ENCODE data around the gene SLAMF8. TPM values are rescaled to one million over a fixed set of nuclear protein-coding genes. Genes with fewer than 3 reads are reported as not detected.
A peak's percentile ranks its signal among the peaks of the same experiment; 100 is the strongest.

Gene SLAMF8
- total and polyA plus RNA-seq, 8 donors: 0.76 to 4.5 (median 2.5) TPM; not detected in 2

DNA sequence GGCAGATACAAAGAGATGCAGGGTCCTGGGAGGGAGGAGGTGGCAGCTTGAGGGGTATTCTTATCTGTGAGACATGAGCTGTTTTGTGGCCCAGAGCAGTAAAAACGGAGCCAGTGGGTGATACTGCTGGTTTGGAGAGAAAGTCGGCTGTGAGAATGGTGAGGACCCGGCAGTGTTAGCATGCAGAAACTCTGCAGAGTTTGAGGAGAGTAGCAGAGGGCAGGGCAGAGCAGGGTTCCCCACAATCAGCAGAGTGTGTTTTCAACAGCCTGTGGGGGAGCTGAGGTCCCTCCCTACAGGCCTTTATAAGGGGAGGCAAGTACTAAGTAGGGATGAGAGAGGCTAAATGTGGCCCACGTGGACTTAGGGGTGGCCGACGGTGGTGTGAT, 423 bp downstream of the SLAMF8 start:
- TF ChIP-seq, protein P1, sequence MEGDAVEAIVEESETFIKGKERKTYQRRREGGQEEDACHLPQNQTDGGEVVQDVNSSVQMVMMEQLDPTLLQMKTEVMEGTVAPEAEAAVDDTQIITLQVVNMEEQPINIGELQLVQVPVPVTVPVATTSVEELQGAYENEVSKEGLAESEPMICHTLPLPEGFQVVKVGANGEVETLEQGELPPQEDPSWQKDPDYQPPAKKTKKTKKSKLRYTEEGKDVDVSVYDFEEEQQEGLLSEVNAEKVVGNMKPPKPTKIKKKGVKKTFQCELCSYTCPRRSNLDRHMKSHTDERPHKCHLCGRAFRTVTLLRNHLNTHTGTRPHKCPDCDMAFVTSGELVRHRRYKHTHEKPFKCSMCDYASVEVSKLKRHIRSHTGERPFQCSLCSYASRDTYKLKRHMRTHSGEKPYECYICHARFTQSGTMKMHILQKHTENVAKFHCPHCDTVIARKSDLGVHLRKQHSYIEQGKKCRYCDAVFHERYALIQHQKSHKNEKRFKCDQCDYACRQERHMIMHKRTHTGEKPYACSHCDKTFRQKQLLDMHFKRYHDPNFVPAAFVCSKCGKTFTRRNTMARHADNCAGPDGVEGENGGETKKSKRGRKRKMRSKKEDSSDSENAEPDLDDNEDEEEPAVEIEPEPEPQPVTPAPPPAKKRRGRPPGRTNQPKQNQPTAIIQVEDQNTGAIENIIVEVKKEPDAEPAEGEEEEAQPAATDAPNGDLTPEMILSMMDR (IDR thresholded peaks at IDR 0.05): no peak
- TF ChIP-seq EP300 (IDR thresholded peaks at IDR 0.05) (no peak), POLR2AphosphoS5 (IDR thresholded peaks at IDR 0.05) (no peak), POLR2A (IDR thresholded peaks at IDR 0.05) (no peak)
- intact Hi-C loops (cut with DNase I; ENCODE audit: low total_unique reads): no loop called here
- Histone ChIP-seq H3K9me3 (no peaks in the 10 kb centered on the region), H3K4me1 (peaks cover 0 to 56% (median 9%) of the 10 kb centered on the region in 4 donors), H3K36me3 (no peaks in the 10 kb centered on the region), H3K4me3 (peak overlapping the region in 2 of 4 donors; percentile 20 to 31), H3K27ac (peak overlapping the region in 2 of 5 donors; percentile 38 to 44), H3K27me3 (peaks cover 0 to 23% (median 2%) of the 10 kb centered on the region in 3 donors)
- 80 to 92% (median 88%) methylated on average over 6 of the region's 6 CpGs for WGBS, 5 donors
- DNase-seq: no peak

DNA sequence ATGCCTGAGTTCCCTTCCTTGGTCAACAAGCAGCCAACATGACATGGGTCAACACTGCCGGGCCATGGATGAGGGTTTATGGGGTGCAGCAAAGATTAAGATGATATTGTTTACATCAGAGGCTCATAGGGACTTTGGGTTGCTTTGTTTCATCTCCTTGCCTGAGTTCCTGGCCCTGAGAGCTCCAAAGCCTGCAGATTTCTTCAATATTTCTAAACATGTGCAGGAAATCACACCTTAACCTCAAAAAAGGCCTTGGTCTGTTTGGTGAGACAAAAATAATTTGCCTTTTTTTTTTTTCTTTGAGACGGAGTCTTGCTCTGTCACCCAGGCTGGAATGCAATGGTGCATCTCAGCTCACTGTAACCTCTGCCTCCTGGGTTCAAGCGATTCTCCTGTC, 876 bp downstream of the SLAMF8 start:
- TF ChIP-seq EP300 (IDR thresholded peaks at IDR 0.05) (no peak), POLR2A (IDR thresholded peaks at IDR 0.05) (no peak), POLR2AphosphoS5 (IDR thresholded peaks at IDR 0.05) (no peak)
- TF ChIP-seq, protein P1 (IDR thresholded peaks at IDR 0.05): no peak
- no peaks in the 10 kb centered on the region for H3K9me3 ChIP-seq
- peaks cover 0 to 19% (median 2%) of the 10 kb centered on the region in 3 donors for H3K27me3 ChIP-seq
- no peak for DNase-seq
- peak overlapping the region in 1 of 5 donors; percentile 44 for H3K27ac ChIP-seq
- H3K4me1 ChIP-seq: peaks cover 0 to 56% (median 9%) of the 10 kb centered on the region in 4 donors
- peak overlapping the region in 2 of 4 donors; percentile 20 to 31 for H3K4me3 ChIP-seq
- no peaks in the 10 kb centered on the region for H3K36me3 ChIP-seq
- WGBS, 5 donors: 83 to 94% (median 85%) methylated on average over 3 of the region's 3 CpGs
- intact Hi-C loops (cut with DNase I; ENCODE audit: low total_unique reads): no loop called here

DNA sequence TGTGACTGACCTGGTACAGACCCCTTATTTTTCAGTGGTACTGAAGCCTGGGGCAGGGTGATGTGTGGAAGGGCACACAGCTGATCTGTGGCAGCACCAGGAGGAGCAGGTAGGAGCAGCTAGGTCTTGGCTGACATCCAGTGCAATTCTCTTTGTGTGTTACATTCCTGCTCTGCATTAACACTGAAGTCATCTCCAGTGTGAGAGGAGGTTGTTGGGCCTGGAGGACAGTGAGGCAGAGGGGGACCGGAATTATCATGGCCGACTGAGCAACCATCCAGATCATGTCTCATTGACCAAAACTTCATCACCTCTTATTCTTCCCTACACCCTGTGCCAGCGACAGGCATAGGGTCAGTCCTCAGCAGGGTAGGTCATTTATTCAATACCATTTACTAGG, 1.5 kb downstream of the SLAMF8 start:
- H3K27ac ChIP-seq: no peak overlapping the region
- WGBS, 5 donors: 64 to 95% (median 77%) methylated on average over 3 of the region's 3 CpGs
- H3K4me3 ChIP-seq: peak overlapping the region in 1 of 4 donors; percentile 9
- no peaks in the 10 kb centered on the region for H3K9me3 ChIP-seq
- TF ChIP-seq POLR2A (IDR thresholded peaks at IDR 0.05) (no peak), POLR2AphosphoS5 (IDR thresholded peaks at IDR 0.05) (no peak), EP300 (IDR thresholded peaks at IDR 0.05) (no peak)
- TF ChIP-seq, protein P1 (IDR thresholded peaks at IDR 0.05): no peak
- H3K36me3 ChIP-seq: no peaks in the 10 kb centered on the region
- H3K4me1 ChIP-seq: peaks cover 0 to 56% (median 9%) of the 10 kb centered on the region in 4 donors
- DNase-seq: no peak
- H3K27me3 ChIP-seq: peaks cover 0 to 13% (median 2%) of the 10 kb centered on the region in 3 donors
- intact Hi-C loops (cut with DNase I; ENCODE audit: low total_unique reads): no loop called here

DNA sequence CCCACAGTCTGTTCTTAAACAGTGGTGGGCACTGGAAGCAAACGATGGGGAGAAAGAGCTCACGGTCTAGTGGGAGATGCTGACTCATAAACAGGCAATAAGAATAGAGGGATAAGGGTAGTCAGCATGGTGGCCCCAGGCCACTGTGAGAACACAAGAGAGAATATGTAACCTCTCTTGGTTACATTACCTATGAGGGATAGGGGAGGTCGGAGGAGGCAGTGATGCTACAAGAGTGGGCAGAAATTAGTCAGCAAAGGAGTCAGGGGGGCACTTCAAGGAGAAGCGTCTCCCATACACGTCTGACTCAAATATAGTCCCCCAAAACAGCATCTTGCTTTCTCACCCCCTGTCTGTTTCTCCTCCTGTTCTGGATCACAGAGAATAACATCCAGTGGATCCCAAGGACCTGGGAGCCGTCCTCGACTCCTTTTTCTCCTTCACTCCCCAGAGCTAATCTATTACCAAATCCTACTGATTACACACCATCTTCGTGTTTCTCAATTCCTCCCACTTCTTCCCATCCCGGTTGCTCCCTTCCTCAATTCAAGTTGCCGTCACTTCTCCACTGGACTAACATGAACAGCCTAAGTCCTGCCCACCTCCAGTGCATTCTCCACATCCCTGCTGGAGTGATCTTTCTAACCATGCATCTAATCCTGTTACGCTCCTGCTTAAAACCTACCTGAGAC, 2.1 kb downstream of the SLAMF8 start:
- no peak for TF ChIP-seq POLR2AphosphoS5 (IDR thresholded peaks at IDR 0.05)
- TF ChIP-seq, protein P1 (IDR thresholded peaks at IDR 0.05): no peak
- no peak for TF ChIP-seq EP300 (IDR thresholded peaks at IDR 0.05)
- no peak for TF ChIP-seq POLR2A (IDR thresholded peaks at IDR 0.05)
- H3K4me1 ChIP-seq: peaks cover 0 to 56% (median 7%) of the 10 kb centered on the region in 4 donors
- no peaks in the 10 kb centered on the region for H3K36me3 ChIP-seq
- peaks cover 0 to 9% (median under 1%) of the 10 kb centered on the region in 3 donors for H3K27me3 ChIP-seq
- H3K4me3 ChIP-seq: peak overlapping the region in 1 of 4 donors; percentile 9
- H3K27ac ChIP-seq: no peak overlapping the region
- WGBS, 5 donors: 82 to 87% (median 85%) methylated on average over 11 of the region's 11 CpGs
- no peaks in the 10 kb centered on the region for H3K9me3 ChIP-seq
- DNase-seq: no peak
- intact Hi-C loops (cut with DNase I; ENCODE audit: low total_unique reads): no loop called here
